ENCODE data around the gene NR1H2.
A peak's percentile ranks its signal among the peaks of the same experiment; 100 is the strongest.
"Not testable (repeated sequence)": the region's sequence is repeated elsewhere in the genome, so short reads cannot be mapped to it uniquely, and the experiment has no call there.

The NR1H2 gene

DNA sequence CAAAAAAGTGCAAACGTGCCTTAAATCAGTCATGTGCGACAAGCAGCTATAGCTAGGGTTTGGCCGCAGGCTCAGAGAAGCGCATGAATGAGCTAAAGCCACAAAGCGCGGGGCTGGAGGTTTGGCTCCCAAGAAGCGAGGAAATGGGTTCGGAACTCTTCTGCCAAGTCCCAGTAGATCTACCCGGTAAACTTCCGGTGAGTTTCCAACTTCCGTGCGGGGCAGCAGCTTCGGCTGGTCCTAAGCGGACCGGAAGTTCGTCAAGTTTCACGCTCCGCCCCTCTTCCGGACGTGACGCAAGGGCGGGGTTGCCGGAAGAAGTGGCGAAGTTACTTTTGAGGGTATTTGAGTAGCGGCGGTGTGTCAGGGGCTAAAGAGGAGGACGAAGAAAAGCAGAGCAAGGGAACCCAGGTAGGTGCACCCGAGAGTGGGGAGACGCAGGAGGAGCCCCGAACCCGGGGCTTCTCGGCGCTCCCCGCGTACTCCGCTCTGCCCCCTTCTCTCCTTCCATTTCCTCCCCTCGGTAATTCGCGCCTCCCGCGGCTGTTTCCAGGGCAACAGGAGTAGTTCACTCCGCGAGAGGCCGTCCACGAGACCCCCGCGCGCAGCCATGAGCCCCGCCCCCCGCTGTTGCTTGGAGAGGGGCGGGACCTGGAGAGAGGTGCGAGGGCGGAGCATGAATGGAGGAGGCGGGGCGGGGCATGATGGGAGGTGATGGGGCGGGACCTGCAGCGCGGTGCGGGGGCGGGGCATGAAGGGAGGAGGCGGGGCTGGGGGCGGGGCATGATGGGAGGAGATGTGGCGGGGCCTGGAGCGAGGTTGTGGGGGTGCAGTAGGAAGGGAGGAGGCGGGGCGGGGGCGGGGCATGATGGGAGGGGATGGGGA lies at the start of gene NR1H2:
NR1H2 (plus strand) TSS at position 292 of the 885 bp plus-strand sequence. CDS start 1,149 bp downstream, outside the sequence.
- DNase-seq, result peak; percentile 98

DNA sequence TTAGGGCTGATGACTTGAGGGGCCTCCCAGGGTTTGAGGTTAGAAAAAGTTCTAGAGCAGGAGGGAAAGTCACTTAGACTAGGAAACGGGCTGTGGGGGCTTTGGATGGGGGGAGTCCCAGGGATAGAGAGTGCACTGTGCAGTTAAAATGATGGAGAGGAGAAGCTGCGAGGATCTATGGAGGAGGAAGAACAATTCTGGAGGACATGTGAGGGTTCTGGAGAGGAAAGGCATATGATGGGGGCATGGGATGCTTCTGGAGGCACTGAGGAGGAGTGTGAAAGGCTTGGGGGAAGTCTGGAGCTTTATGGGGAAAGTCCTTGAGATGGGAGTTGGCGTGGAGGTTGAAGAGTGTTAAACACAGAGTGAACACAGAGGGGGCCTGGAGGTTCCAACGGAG lies 49.2 kb upstream of the NR1H2 start:
- no peak for DNase-seq

DNA sequence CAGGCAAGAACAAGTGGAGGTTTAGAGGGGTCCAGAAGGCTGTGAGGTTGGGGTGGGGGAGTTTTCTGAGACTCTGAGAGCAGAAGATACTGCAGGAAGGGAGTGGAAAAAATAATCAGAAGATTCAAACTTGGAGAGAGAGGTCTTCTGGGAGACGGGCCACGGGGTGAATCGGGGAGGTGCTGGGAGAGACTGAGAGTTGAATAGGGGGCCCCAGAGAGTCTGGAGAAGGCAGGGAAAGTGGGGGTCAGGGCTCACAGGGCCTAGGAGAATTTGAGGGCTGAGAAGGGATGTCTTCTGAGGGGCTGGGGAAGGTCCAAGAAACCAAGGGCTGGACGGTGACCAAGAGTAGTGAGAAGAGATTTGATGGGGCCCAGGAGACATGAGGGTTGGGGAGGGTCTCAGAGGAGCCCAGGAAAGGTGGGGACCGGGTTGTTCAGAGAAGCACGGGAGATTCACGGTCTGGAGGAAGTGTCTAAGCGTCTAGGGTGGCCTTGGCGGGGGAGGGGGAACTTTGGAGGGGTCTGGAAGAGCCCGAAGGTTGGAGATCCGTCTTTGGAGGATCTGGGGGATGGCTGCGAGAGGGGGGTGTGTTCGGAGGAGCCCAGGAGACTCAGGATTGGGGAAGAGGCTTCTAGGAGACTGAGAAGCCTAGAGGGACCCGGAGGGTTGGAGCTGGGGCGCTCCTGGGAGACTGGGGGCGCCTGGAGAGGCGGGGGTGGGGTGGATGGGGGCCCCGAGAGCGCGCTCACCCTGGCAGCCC lies 48.6 kb upstream of the NR1H2 start:
- no peak for DNase-seq

DNA sequence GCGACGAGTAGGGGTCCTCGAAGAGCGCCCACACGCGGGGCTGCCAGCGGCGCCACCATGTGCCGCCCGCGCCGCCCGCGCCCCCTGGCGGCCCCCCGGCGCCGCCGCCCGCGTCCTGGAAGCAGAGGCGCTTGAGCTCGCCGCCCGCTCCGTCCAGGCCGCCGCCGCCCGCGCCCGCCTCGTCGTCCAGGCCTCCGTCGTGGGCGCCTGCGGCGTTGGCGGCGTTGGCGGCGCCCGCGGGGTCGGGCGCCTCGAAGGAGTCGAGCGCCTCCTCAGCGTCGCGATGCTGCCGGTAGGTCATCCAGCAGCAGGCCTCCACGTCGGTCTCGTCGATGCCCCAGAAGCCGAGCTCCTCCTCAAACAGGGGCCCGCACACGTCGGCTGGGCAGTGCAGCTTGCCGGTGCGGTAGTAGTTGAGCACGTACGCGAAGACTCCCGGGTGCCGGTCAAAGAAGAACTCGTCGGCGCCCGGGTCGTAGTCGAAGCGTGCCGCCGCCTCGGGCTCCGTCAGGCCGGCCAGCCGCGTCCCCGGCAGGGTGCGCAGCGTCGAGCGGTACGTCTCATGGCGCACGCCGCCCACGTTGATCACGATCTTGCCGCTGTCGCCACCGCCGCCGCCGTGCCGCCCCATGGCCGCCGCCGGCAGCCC lies 47.9 kb upstream of the NR1H2 start:
- peak; percentile 78 for DNase-seq

GRCh38 chr19:50328873-50329145 lies 47.4 kb upstream of the NR1H2 start:
- DNase-seq, result no peak

DNA sequence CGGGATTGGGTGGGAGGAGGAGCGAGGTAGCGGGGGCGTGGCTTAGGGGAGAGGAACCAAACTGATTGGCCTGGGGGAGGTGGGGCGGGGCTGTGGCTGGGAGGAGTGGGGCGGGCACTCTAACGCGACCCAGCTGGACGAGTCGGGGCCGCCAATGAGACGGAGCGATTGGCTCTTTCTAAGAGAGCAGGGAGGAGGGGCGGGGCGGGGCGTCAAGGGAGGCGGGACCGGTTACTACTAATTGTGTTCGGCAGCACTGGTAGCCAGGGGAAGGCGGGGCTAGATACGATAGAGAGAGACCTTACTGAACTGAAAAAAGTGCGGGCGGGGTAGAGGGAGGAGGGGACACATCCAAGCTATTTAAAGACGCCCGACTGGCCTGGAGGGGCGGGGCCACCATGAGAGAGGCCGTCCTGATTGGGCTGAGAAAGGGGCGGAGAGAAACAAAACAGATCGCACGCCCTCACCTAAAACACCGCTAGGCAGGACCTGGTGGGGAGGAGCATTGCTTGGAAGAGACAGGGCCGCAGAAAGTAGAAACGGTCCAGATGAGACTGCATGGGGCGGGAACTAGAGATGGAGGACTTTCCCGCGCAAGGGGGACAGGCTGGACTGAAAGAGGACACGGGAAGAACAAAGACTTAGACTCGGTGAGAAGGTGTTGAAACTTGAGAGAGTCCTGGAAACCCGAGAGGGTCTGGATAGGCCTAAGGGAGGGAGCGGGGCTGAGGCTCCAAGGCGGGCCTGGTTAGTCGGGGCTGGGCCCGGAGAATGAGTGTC lies 46.9 kb upstream of the NR1H2 start, which contains the start of gene KCNC3:
KCNC3 (minus strand) TSS at position 232 of the 780 bp plus-strand sequence. CDS start 295 bp downstream, outside the sequence.
- peak; percentile 99 for DNase-seq

- not testable (repeated sequence) for DNase-seq
These were observed 46.3 kb upstream of the NR1H2 start for GRCh38 chr19:50329926-50330294.

- DNase-seq, result peak; percentile 93
These were observed 45.7 kb upstream of the NR1H2 start for GRCh38 chr19:50330365-50331078.

GRCh38 chr19:50331221-50331993 lies 44.9 kb upstream of the NR1H2 start:
- peak; percentile 42 for DNase-seq

DNA sequence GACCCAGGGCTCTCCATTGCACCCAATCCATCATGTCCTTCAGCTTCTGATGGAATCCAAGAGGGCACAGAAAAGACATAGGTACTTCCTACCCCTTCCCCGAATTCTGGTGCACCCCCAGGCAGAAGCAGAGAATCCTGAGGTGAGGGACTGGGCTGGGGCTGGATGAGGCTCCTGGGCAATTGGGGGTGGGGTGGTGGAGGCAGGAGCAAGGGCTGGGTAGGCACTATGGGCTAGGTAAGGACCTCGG lies 44.3 kb upstream of the NR1H2 start:
- no peak for DNase-seq

DNA sequence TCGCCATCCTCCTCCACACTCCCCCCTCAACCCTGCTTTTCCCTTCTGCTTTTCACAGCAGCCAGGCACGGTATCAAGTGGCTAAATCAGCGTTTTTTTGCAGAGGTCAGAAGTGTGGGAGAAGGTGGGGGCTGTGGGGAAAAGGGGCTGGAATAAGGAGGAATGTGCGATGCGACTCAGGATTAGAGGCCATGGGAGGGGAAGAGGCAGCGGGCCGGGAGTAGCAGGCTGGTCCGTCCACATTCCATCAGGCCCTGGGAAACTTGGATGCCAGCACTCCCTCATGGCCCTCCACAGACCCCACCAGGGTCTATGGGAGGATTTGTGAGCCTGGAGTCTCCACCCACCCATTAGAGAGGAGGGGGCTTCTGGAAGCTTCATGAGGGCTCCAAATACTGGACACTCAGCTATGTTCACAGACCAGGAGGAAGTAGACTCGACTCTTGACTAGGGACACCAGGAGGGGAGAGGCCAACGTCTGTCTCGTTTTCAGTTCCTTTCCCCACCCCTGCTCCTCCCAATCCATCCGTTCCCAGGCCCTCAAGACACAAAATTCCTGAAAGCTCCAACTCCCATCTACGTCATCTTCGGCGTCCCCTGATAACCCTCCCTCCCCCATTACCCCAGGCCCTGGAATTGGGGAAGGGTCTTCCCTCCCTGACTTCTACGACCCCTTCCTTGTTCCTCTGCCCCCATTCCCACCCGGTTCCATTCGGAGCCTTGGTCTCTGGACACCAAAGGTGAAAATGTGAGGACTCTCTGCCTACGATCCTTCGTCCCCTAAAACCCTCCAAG lies 43.8 kb upstream of the NR1H2 start:
- peak; percentile 47 for DNase-seq

GRCh38 chr19:50333235-50333736 lies 43.0 kb upstream of the NR1H2 start:
- DNase-seq, result peak; percentile 98

DNA sequence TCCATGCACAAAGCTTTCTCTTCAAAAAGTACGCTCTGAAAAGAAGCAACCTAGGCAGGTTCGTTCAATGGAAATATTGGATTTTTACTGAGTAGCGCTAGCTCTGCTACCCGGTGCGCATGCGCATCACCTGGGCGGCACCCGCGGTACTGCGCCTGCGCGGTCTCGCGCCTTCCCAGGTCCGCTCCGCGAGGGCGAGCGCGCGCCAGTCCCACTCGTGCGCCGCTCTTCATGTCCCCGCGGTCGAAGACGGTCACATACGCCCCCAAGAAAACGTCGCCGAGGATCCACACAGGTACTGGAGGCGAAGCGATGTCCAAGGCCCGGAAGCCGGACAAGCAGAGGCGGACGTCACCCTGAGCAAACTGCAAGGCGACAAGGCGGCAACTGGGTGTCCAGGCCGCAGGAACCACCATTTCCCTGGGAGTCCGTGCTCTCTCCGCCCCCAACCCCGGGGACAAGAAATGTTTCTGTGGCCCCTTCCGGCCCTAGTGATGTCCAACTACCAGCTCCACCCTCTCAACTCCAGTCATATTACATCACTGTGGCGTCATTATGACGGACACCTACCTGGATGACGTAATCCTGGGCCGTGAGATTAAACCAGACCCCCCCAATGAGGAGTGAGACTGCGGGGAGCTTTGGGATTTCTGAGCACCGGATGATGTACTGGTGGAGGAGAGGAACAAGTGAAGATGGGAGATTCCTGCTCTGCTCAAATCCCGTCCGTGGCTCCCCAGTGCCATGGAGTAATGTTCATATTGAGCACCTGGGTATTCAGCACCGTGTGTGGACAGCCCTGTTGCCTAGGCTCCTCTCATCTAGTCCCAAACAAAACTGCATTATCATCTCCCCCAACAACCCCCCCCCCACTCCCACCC lies 42.3 kb upstream of the NR1H2 start:
- DNase-seq, result peak; percentile 86

GRCh38 chr19:50334741-50335421 lies 41.4 kb upstream of the NR1H2 start:
- no peak for DNase-seq

- not testable (repeated sequence) for DNase-seq
These were observed 39.2 kb upstream of the NR1H2 start for GRCh38 chr19:50337031-50337430.

GRCh38 chr19:50340331-50340730 lies 35.9 kb upstream of the NR1H2 start:
- no peak for DNase-seq

DNA sequence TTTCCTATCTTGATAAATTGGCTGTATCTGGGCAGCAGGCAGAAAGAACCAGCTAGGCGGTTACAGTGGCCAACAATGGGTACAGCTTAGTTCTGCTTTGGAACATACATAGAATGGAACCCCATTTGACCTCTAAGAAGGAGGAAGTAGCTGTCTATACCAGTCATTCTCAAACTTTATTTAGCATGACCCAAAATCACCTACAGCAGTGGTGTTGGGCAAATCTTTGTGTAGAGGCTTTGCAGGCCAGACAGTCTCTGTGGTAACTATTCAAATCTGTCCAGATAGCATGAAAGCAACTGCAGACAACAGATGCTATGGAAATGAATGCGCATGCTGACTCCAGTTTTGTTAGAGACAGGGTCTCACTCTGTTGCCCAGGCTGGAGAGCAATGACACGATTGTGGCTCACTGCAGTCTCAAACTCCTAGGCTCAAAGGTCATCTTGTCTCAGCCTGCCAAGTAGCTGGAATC lies 35.1 kb upstream of the NR1H2 start:
- DNase-seq, result no peak

DNA sequence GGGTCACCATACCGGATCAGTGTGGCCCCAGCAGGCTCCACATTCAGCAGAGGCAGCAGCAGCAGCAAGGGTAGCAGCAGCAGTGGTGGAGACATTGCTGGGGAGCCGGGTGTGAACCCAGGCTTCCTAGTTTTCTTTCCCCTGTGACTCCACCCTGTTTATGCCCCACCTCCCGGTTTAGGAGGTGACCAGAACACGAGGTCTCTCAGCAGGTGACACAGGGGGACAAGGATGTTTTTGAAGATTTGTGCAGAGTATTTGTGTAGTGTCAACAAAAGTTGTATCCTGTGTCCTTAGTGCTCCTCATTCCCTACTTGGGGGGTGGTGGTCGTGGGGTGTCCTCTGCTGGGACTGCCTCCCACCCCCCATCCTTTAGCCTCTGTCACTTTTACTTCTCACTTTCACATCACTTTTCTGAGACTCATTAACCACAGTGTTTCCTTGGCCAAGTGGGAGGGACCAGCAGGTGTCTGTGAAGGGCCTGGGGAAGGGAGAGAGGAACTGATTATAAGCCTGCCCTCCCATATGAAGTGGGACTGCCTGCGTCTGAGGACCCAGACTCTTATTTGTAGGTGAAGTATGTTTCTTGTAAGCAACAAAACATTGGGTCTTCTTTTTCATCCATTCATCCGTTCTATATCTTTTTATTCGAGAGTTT lies 31.5 kb upstream of the NR1H2 start:
- DNase-seq, result no peak

All from DMS53 (cell line).